8988T (cell line): ENCODE results near the gene SLC22A13.
"Not testable (repeated sequence)": the region's sequence is repeated elsewhere in the genome, so short reads cannot be mapped to it uniquely, and the experiment has no call there.

ENCODE experiments used
- DNase-seq: peaks from one replicate; pipeline ENCODE4 v3.0.0; 2011

Gene SLC22A13

GRCh38 chr3:38264779-38265178 lies 833 bp upstream of the SLC22A13 start:
- no peak for DNase-seq

GRCh38 chr3:38266810-38267209 lies 1.2 kb downstream of the SLC22A13 start:
- DNase-seq, result no peak

GRCh38 chr3:38267662-38268061 lies 2.0 kb downstream of the SLC22A13 start:
- no peak for DNase-seq

GRCh38 chr3:38268087-38268486 lies 2.5 kb downstream of the SLC22A13 start:
- no peak for DNase-seq

GRCh38 chr3:38268522-38268921 lies 2.9 kb downstream of the SLC22A13 start:
- DNase-seq, result no peak

- no peak for DNase-seq
Measured at GRCh38 chr3:38270606-38271005, 5.0 kb downstream of the SLC22A13 start.

GRCh38 chr3:38271553-38271952 lies 5.9 kb downstream of the SLC22A13 start:
- no peak for DNase-seq

GRCh38 chr3:38274864-38275649 lies 9.4 kb downstream of the SLC22A13 start:
- no peak for DNase-seq

- DNase-seq, result no peak
Measured at GRCh38 chr3:38275658-38276057, 10.0 kb downstream of the SLC22A13 start.

GRCh38 chr3:38276081-38276916 lies 10.7 kb downstream of the SLC22A13 start:
- no peak for DNase-seq

- no peak for DNase-seq
Measured at GRCh38 chr3:38276917-38277630, 11.5 kb downstream of the SLC22A13 start.

- DNase-seq, result no peak
Measured at GRCh38 chr3:38278841-38279240, 13.2 kb downstream of the SLC22A13 start.

GRCh38 chr3:38281895-38282686 lies 16.5 kb downstream of the SLC22A13 start, which contains the start of gene SLC22A14:
SLC22A14 (plus strand) TSS chr3:38282294; CDS start chr3:38306027, 23,733 bp downstream.
- no peak for DNase-seq

GRCh38 chr3:38283810-38284755 lies 18.5 kb downstream of the SLC22A13 start:
- no peak for DNase-seq

GRCh38 chr3:38284756-38285150 lies 19.1 kb downstream of the SLC22A13 start:
- no peak for DNase-seq

- not testable (repeated sequence) for DNase-seq
Measured at GRCh38 chr3:38289286-38290217, 23.9 kb downstream of the SLC22A13 start.

- DNase-seq, result not testable (repeated sequence)
Measured at GRCh38 chr3:38297053-38297452, 31.4 kb downstream of the SLC22A13 start.

GRCh38 chr3:38297537-38297936 lies 31.9 kb downstream of the SLC22A13 start:
- DNase-seq, result no peak

- DNase-seq, result no peak
Measured at GRCh38 chr3:38297947-38298711, 32.5 kb downstream of the SLC22A13 start.
